ENCODE measurements around the gene NCAPG. TPM values are rescaled to one million over a fixed set of nuclear protein-coding genes. Genes with fewer than 3 reads are reported as not detected.

Gene NCAPG
- total and polyA plus RNA-seq, 2 of the 4 experiments (the other 2 are of a cell fraction), result 10.9 to 26.7 TPM

- Histone ChIP-seq H3K36me3 (ENCODE audit: control insufficient read depth, insufficient read depth, low read length) (no peaks in the 10 kb centered on the region), H2BK5ac (ENCODE audit: low read depth, low read length, poor library complexity, severe bottlenecking) (no peak overlapping the region), H3K9ac (ENCODE audit: low read depth, low read length) (no peak overlapping the region), H2AK5ac (ENCODE audit: low read depth, low read length) (no peak overlapping the region), H3K79me1 (ENCODE audit: low read depth in 1 of 2, low read length in 2 of 2) (no peaks in the 10 kb centered on the region; a peak in 2 of 4 replicates), H4K91ac (ENCODE audit: insufficient read depth, low read depth, low read length) (no peak overlapping the region), H3K4me1 (ENCODE audit: control insufficient read depth, insufficient read depth, low read length) (peaks cover 5% of the 10 kb centered on the region; the same call in 1 of the 2 replicates), H3K18ac (ENCODE audit: low read depth, low read length) (no peak overlapping the region), H4K8ac (ENCODE audit: low read depth in 2 of 2, low read length in 2 of 2) (no peak overlapping the region), H3K4ac (ENCODE audit: low read depth, low read length) (no peak overlapping the region), H3K4me3 (ENCODE audit: insufficient read depth, low read depth, low read length) (no peak overlapping the region), H3K9me3 (ENCODE audit: control insufficient read depth, insufficient read depth, low read length) (no peaks in the 10 kb centered on the region), H3K4me2 (ENCODE audit: low read depth, low read length) (no peak overlapping the region; the same call in 1 of the 2 replicates), H2BK15ac (ENCODE audit: low read depth, low read length) (no peak overlapping the region), H3K56ac (ENCODE audit: extremely low read depth, insufficient read depth, low read length) (no peak overlapping the region), H3K27me3 (ENCODE audit: control insufficient read depth, insufficient read depth, low read length) (no peaks in the 10 kb centered on the region), H4K5ac (ENCODE audit: low read depth, low read length) (no peak overlapping the region), H4K20me1 (ENCODE audit: insufficient read depth, low read length) (no peaks in the 10 kb centered on the region), H2BK20ac (ENCODE audit: low read depth, low read length) (no peak overlapping the region), H3K27ac (ENCODE audit: insufficient read depth, low read length) (no peak overlapping the region), H3K9me1 (ENCODE audit: insufficient read depth, low read length) (no peaks in the 10 kb centered on the region), H2BK120ac (ENCODE audit: low read depth, low read length) (no peak overlapping the region), H3K14ac (replicated peaks; ENCODE audit: low read depth, low read length) (no peak overlapping the region), H2AK9ac (replicated peaks; ENCODE audit: low read depth, low read length, poor library complexity) (no peak overlapping the region), H2AFZ (replicated peaks; ENCODE audit: low read length, poor library complexity) (no peak overlapping the region), H3K23ac (ENCODE audit: low read depth, low read length) (no peak overlapping the region)
- BruUV-seq (replicated peaks), result no TSS peak
- dilution Hi-C loops (cut with HindIII; ENCODE audit: low sequenced_read_pairs, unreplicated experiment), result no loop called here
- ATAC-seq (ENCODE audit: low read depth) (peak; percentile 49; the same call in 1 of the 2 replicates), DNase-seq (peak; percentile 43)
- in situ Hi-C loops (cut with MboI; ENCODE audit: low sequenced_read_pairs), result no loop called here
- POLR2A ChIA-PET (ENCODE audit: unreplicated experiment), result no interaction called here
- intact Hi-C loops (cut with micrococcal nuclease), result no loop called here
- TF ChIP-seq, protein P1, sequence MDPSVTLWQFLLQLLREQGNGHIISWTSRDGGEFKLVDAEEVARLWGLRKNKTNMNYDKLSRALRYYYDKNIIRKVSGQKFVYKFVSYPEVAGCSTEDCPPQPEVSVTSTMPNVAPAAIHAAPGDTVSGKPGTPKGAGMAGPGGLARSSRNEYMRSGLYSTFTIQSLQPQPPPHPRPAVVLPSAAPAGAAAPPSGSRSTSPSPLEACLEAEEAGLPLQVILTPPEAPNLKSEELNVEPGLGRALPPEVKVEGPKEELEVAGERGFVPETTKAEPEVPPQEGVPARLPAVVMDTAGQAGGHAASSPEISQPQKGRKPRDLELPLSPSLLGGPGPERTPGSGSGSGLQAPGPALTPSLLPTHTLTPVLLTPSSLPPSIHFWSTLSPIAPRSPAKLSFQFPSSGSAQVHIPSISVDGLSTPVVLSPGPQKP (IDR thresholded peaks at IDR 0.05; ENCODE audit: borderline replicate concordance, low read depth, low read length), result no peak
- TF ChIP-seq CHD1 (IDR thresholded peaks at IDR 0.05; ENCODE audit: low read depth, low read length), result no peak
- no peak for TF ChIP-seq SMC3 (IDR thresholded peaks at IDR 0.05; ENCODE audit: low read depth, low read length)
- no peak for TF ChIP-seq BHLHE40 (IDR thresholded peaks at IDR 0.05; ENCODE audit: low read depth, low read length)
- no peak for TF ChIP-seq RAD21 (IDR thresholded peaks at IDR 0.05; ENCODE audit: low read length)
- no peak for TF ChIP-seq USF2 (IDR thresholded peaks at IDR 0.05; ENCODE audit: low read depth, low read length)
- no peak for TF ChIP-seq MAFK (IDR thresholded peaks at IDR 0.05; ENCODE audit: low read depth, low read length)
- TF ChIP-seq MXI1 (IDR thresholded peaks at IDR 0.05; ENCODE audit: borderline replicate concordance, low read depth, low read length), result no peak
- TF ChIP-seq MAZ (IDR thresholded peaks at IDR 0.05; ENCODE audit: borderline replicate concordance, low read depth, low read length), result no peak
- TF ChIP-seq, protein P2, sequence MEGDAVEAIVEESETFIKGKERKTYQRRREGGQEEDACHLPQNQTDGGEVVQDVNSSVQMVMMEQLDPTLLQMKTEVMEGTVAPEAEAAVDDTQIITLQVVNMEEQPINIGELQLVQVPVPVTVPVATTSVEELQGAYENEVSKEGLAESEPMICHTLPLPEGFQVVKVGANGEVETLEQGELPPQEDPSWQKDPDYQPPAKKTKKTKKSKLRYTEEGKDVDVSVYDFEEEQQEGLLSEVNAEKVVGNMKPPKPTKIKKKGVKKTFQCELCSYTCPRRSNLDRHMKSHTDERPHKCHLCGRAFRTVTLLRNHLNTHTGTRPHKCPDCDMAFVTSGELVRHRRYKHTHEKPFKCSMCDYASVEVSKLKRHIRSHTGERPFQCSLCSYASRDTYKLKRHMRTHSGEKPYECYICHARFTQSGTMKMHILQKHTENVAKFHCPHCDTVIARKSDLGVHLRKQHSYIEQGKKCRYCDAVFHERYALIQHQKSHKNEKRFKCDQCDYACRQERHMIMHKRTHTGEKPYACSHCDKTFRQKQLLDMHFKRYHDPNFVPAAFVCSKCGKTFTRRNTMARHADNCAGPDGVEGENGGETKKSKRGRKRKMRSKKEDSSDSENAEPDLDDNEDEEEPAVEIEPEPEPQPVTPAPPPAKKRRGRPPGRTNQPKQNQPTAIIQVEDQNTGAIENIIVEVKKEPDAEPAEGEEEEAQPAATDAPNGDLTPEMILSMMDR (conservative IDR thresholded peaks at IDR 0.05; ENCODE audit: low read depth, low read length), result no peak
- no peak for TF ChIP-seq RFX5 (IDR thresholded peaks at IDR 0.05; ENCODE audit: low read depth, low read length)
- TF ChIP-seq CEBPB (IDR thresholded peaks at IDR 0.05; ENCODE audit: low read depth, low read length), result no peak
- no peak for TF ChIP-seq RCOR1 (IDR thresholded peaks at IDR 0.05; ENCODE audit: insufficient replicate concordance, low read length)
- no peak for TF ChIP-seq POLR2A (IDR thresholded peaks at IDR 0.05; ENCODE audit: low read depth, low read length)
- TF ChIP-seq FOS (IDR thresholded peaks at IDR 0.05; ENCODE audit: low read depth, low read length), result no peak
- no peak for TF ChIP-seq NFE2L2 (IDR thresholded peaks at IDR 0.05; ENCODE audit: low read depth, low read length)
- CTCF ChIA-PET, result interaction anchor here (1.6 kb wide), 1 partner anchor 12 kb away, joined by 4 read pairs; no protein-coding TSS in a partner anchor
Observed at GRCh38 chr4:17788956-17789355, 21.8 kb upstream of the NCAPG start.
